ENCODE data around the gene AOPEP. TPM values are rescaled to one million over a fixed set of nuclear protein-coding genes. Genes with fewer than 3 reads are reported as not detected.
"Not testable (repeated sequence)": the region's sequence is repeated elsewhere in the genome, so short reads cannot be mapped to it uniquely, and the experiment has no call there.

Gene AOPEP
- total RNA-seq, 1 experiment from 2014 or later: 79.5 TPM

DNA sequence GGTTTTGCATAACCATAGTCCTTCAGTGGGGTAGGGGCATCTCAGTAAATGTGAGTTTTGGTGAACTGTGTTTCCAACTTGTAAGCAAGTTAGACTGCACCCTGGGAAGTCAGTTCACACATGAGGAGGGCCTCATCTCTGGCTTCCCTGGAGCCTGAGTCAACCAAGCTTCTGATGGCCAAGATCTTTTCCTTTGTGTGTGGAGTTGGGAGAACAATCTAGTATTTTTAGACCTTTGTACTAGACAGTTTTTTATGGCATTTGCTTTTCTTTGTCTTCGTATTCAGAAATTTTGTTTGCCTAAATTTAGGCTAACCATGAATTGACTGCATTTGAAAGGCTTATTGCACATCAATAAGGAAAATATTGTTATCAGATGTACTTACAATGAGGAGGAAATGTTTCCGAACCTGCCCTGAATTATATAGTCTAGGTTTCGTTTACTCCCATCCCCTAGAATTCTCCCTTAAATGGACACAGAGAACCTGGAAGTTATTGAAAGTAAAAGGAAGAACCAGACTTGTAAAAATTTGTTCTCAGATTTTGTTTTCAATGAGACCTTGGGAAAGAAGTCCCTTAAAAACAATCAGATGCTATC lies 204.6 kb downstream of the AOPEP start:
- Histone ChIP-seq H3K36me3 (no peaks in the 10 kb centered on the region), H3K4me1 (no peaks in the 10 kb centered on the region), H3K27me3 (no peaks in the 10 kb centered on the region), H3K4me3 (no peak overlapping the region), H3K27ac (no peak overlapping the region), H3K9me3 (replicated peaks) (no peaks in the 10 kb centered on the region)
- no peak for DNase-seq

DNA sequence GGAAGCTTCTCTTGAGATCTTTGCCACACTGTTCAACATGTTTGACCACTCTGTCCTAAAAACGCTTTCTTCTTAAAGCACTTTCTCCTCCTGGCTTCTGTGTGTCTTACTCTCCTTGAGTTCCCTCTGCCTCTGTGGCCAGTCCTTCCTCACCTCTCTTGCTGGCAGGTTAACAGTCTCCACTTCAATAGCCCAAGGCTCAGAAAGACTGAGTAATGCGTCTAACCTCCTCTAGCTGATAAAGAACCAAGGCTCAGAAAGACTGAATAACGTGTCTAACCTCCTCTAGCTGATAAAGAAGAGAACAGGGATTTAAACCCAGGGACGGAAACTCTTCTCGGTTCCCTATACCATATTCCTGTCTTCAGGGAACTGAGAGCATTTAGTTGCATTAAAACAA lies 205.2 kb downstream of the AOPEP start:
- Histone ChIP-seq H3K4me1 (no peaks in the 10 kb centered on the region), H3K27me3 (no peaks in the 10 kb centered on the region), H3K27ac (no peak overlapping the region), H3K9me3 (replicated peaks) (no peaks in the 10 kb centered on the region), H3K4me3 (no peak overlapping the region), H3K36me3 (no peaks in the 10 kb centered on the region)
- no peak for DNase-seq

DNA sequence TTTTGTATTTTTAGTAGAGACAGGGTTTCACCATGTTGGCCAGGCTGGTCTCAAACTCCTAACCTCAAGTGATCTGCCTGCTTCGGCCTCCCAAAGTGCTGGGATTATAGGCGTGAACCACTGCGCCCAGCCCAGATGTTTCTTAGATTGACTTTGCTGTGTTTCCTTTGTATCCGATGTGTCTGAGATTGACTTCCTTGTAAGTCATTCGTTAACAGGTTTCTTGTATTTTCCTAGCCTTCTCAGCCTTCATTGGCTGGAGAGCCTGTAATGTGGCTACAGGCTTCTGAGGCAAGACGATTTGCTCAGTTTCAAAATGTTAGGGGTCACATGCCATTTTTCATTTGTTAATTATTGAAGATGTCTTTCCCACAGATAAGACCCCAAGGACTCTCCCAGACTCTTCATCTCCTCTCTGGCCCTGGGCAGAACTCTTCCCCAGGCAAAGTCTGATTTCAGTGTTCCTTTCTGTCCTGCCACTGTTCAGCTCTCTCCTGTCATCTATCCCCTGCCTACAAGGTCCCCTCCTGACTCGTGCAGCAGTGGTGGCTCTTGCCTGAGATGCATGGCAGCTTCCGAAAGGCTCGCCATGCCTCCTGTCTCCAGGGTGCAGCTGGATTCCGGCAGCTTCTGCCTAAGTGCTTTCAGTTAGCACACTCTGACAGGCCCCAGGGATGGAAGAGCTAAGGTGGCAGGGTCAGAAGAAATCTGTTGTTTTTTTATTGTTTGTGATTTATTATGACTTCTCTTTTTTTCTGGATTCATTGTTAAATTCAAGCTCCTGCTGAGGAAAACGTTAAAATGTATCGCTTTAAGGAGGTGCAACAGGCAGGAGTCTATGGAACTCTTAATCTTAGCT lies 206.4 kb downstream of the AOPEP start:
- H3K4me1 ChIP-seq: peaks cover 8% of the 10 kb centered on the region
- no peaks in the 10 kb centered on the region for H3K27me3 ChIP-seq
- no peak overlapping the region for H3K4me3 ChIP-seq
- no peak for DNase-seq
- no peaks in the 10 kb centered on the region for H3K36me3 ChIP-seq
- H3K9me3 ChIP-seq (replicated peaks): no peaks in the 10 kb centered on the region
- H3K27ac ChIP-seq: no peak overlapping the region

DNA sequence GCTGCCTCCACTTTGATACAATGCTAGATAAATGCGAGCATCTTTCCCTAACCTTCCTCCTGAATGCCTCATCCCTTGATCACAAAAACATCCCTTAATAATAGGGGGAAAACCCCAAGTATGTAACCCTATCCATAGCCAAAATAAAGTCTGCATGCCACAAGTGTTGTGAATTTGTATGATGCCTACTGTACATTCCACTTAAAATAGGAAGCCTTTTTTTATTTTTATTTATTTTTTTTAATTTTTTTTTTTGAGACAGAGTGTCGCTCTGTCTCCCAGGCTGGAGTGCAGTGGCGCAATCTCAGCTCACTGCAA lies 207.0 kb downstream of the AOPEP start:
- Histone ChIP-seq H3K36me3 (no peaks in the 10 kb centered on the region), H3K27ac (no peak overlapping the region), H3K4me1 (peaks cover 12% of the 10 kb centered on the region), H3K9me3 (replicated peaks) (no peaks in the 10 kb centered on the region), H3K4me3 (no peak overlapping the region), H3K27me3 (no peaks in the 10 kb centered on the region)
- no peak for DNase-seq

DNA sequence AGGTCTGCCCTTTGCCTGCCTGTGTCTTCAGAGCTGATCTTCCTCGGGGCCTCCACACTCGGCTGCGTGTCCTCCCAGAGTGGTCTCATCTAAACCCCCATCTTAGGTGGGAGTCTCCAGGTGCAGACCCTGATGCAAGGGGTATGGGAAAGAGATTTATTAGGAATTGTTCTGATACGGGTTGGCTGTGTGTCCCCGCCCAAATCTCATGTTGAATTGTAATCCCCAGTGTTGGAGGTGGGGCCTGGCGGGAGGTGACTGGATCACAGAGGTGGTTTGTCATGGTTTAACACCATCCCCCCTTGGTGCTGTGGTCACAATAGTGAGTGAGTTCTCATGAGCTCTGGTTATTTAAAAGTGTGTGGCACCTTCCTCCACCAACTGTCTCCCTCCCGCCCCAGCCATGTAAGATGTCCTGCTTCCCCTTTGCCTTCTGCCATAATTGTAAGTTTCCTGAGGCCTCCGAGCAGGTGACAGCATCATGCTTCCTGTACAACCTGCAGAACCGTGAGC lies 208.4 kb downstream of the AOPEP start:
- Histone ChIP-seq H3K4me3 (no peak overlapping the region), H3K9me3 (replicated peaks) (no peaks in the 10 kb centered on the region), H3K4me1 (peaks cover 12% of the 10 kb centered on the region), H3K27me3 (no peaks in the 10 kb centered on the region), H3K36me3 (no peaks in the 10 kb centered on the region), H3K27ac (no peak overlapping the region)
- no peak for DNase-seq

DNA sequence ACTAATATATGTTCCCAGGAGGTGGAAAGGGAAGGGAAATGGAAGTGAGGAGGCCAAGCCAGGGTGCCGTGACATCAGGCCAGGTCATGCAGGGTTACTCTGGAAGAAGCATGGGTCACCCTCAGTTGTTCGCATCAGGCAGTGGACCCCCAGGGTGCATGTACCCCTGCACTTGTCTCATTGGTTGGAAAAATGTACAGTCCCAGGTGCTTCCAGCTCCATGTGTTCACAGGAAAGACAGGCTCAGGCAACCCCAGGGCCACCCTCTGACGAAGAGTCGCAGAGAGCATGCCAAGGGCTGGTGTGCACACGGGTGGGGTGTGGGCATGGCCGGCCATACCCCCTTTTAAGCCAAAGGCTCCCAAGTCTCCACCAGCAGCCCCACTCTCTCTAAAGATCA lies 208.9 kb downstream of the AOPEP start:
- Histone ChIP-seq H3K27ac (no peak overlapping the region), H3K36me3 (no peaks in the 10 kb centered on the region), H3K27me3 (no peaks in the 10 kb centered on the region), H3K4me3 (no peak overlapping the region), H3K4me1 (peaks cover 12% of the 10 kb centered on the region), H3K9me3 (replicated peaks) (no peaks in the 10 kb centered on the region)
- DNase-seq: no peak

DNA sequence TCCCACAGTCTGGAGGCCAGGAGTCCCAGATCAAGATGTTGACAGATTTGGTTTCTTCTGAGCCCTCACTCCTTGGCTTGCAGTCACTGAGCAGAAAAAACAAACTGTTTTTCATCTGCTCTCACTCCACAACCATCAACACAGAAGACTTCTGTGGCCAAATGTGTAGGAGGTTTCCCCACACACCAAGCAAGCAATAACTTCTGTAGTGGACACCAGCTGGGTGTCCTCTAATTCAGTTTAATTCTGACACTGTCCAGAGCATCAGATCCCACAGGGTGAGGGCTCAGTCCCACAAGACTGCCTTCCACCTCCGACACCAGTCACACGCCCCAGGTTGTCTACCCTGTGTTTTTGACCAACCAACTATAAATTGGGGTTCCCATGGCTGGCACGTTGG lies 209.9 kb downstream of the AOPEP start:
- no peak overlapping the region for H3K27ac ChIP-seq

DNA sequence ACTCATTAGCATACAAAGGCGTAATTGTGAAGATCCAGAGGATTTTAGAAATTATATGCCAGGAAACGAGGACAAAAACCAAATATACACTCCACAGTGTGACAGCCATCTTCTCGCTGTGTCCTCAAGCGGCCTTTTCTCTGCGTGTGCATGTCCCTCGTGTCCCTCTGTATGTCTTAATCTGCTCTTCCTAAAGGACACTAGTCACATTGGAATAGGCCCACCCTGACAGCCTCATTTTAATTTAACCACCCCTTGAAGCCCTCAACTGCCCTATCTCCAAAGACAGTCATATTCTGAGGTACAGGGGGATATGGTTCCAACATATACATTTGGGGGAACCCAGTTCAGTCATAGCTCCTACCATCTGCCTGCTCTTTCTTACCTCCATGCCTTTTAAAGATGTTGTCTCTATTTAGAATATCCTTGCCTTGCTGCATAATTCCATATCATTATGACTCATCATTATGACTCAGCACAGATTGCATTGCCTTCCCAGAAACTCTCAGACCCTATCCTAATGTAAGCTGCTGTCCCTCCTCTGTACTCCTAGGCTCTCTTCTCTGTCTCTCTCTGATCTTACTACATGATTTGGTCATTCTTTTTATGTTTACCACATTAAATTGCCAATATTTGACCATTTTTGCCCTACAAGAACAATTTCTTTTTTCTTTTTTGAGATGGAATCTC lies 210.9 kb downstream of the AOPEP start:
- H3K4me1 ChIP-seq: peaks cover 12% of the 10 kb centered on the region
- no peaks in the 10 kb centered on the region for H3K36me3 ChIP-seq
- peak overlapping the region; percentile 26 for H3K27ac ChIP-seq
- H3K4me3 ChIP-seq: no peak overlapping the region
- H3K9me3 ChIP-seq (replicated peaks): no peaks in the 10 kb centered on the region
- no peaks in the 10 kb centered on the region for H3K27me3 ChIP-seq
- peak in 1 of 2 experiments; percentile 60 for DNase-seq

More for the DNA sequence above, 209.9 kb downstream of the AOPEP start:
- H3K9me3 ChIP-seq (replicated peaks): no peaks in the 10 kb centered on the region
- H3K36me3 ChIP-seq: no peaks in the 10 kb centered on the region
- no peak overlapping the region for H3K4me3 ChIP-seq
- peaks cover 12% of the 10 kb centered on the region for H3K4me1 ChIP-seq
- no peak for DNase-seq
- no peaks in the 10 kb centered on the region for H3K27me3 ChIP-seq

DNA sequence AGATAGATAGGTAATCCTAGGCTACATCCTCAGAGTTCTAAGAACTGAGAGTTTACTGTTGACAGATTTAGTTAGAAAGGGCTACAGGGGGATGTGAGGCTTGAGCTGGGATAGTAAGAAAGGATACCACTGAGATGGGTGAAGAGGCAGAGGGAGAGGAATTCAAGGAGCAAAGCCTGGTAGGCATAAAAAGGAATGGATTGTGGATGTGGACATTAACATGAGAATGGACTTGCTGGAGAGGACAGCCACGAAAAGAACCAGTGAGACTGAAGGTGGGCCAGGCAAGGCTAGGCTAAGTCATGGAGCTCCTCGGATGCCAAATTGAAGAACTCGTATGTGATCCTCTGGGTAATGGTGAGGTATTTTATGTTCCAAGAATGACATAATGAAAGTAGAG lies 211.9 kb downstream of the AOPEP start:
- Histone ChIP-seq H3K36me3 (no peaks in the 10 kb centered on the region), H3K27me3 (no peaks in the 10 kb centered on the region), H3K4me1 (peaks cover 12% of the 10 kb centered on the region), H3K9me3 (replicated peaks) (no peaks in the 10 kb centered on the region), H3K27ac (no peak overlapping the region), H3K4me3 (no peak overlapping the region)
- DNase-seq: no peak

DNA sequence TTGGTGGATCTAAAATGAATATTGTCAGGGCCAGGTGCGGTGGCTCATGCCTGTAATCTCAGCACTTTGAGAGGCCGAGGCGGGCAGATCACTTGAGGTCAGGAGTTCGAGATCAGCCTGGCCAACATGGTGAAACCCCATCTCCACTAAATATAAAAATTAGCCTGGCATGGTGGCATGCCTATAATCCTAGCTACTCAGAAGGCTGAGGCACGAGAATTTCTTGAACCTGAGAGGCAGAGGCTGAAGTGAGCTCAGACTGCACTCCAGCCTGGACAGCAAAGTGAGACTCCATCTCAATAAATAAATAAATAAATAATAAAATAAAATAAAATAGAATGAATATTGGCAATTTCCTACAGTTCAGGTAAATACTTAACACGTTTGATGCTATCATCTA lies 213.8 kb downstream of the AOPEP start:
- H3K4me3 ChIP-seq; H3K36me3 ChIP-seq; H3K9me3 ChIP-seq (replicated peaks); H3K27me3 ChIP-seq; H3K27ac ChIP-seq; DNase-seq: not testable (repeated sequence)
- H3K4me1 ChIP-seq: peaks cover 13% of the 10 kb centered on the region

DNA sequence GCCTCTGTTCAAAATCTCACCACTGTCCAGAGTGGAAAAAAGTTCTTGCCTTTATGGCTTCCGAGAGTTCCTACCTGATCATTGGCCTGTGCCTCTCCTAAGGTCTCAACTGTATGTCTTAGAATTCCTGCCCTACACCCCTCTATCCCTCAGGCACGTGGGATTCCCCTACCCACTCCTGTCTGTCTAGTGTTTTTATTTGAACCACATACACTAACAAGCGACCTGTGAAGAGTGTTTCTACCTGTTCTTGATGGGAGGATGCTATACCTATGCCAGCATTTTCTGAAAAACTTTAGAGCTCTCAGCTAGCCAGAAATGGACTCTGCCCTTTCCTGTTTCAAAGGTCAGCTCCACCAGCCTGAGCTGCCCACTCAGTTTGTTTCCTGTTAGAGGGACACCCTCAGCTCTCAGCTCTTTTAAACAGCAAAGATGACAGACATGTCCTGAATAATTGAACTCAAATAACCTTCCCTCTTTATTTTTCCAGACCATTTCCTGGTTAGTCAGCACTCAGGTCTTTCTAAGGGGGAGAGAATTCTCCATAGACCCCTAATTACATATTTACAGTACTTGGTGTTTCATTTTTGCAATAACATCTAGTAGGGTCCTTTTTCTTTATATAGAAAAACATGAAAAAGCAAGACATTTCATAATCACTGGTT lies 214.8 kb downstream of the AOPEP start:
- Histone ChIP-seq H3K4me3 (no peak overlapping the region), H3K27me3 (no peaks in the 10 kb centered on the region), H3K9me3 (replicated peaks) (peaks cover 4% of the 10 kb centered on the region; the same call in 1 of the 2 replicates), H3K36me3 (no peaks in the 10 kb centered on the region), H3K4me1 (peaks cover 22% of the 10 kb centered on the region), H3K27ac (no peak overlapping the region)
- DNase-seq: no peak

DNA sequence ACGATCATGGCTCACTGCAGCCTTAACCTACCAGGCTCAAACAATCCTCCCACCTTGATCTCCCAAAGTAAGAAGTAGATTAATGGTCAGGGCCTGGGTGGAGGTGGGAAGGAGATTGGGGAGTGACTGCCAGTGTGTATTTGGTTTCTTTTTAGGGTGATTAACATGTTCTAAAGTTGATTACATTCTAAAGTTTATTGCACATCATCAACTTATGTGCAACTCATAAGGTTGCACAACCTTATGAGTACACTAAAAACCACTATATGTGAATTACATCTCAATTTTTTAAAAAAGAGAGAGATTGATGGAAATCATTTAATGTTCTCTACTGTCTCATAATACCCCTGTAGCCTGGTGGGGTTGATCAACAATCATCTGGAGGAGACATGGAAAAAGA lies 218.1 kb downstream of the AOPEP start:
- H3K27ac ChIP-seq: no peak overlapping the region
- DNase-seq: no peak

DNA sequence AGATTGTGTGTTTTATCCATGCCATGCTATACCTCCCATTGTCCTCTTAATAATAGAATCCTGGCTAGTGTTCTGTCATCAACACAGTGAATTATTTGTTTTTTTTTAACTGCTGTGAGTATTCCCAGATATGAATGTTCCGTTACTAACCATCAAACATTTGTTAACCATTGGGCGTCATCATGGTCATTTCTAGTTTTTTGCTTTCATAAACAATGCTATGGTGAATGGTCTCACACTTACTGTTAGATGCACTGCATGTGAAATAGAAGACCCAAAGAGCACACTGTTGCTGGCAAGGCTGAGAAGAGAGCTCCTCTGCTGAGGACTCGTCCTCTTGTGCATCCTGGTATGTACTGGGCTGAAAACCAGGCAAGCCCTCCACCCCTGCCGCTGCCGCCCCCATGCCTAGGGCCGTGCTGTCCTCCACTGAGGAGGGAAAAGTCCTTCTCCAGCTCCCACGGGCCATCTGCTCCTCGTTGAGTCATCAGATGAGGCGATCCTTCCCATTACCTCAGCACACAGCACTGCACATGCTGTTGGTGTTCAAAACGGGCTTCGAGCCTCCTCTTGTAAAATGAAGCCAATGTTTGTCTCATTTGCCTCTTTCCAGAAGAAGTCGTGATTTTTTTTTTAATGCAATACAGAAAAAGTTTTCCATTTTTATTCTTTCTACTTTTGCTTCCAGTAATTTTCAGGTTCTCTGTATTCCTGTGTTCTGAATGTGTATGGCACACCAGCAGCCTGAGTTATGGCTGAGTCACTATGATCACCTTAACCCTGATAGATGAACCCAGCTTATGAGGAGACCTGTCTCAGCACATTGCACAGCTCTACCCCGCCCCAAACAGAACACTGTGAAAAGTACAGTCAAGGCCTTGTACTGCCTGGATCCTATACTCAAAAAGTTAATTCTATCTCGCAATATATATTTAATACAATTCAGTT lies 219.0 kb downstream of the AOPEP start:
- H3K27me3 ChIP-seq: no peaks in the 10 kb centered on the region
- peak overlapping the region; percentile 13; the same call in 1 of the 2 replicates for H3K27ac ChIP-seq
- no peak overlapping the region for H3K4me3 ChIP-seq
- no peaks in the 10 kb centered on the region for H3K36me3 ChIP-seq
- peaks cover 17% of the 10 kb centered on the region for H3K4me1 ChIP-seq
- peak; percentile 61 to 62 for DNase-seq
- H3K9me3 ChIP-seq (replicated peaks): peaks cover 4% of the 10 kb centered on the region; the same call in 1 of the 2 replicates

More for the DNA sequence above, 218.1 kb downstream of the AOPEP start:
- H3K27me3 ChIP-seq: no peaks in the 10 kb centered on the region
- peaks cover 11% of the 10 kb centered on the region; the same call in 1 of the 2 replicates for H3K4me1 ChIP-seq
- peaks cover 4% of the 10 kb centered on the region; the same call in 1 of the 2 replicates for H3K9me3 ChIP-seq (replicated peaks)
- H3K36me3 ChIP-seq: no peaks in the 10 kb centered on the region
- no peak overlapping the region for H3K4me3 ChIP-seq

DNA sequence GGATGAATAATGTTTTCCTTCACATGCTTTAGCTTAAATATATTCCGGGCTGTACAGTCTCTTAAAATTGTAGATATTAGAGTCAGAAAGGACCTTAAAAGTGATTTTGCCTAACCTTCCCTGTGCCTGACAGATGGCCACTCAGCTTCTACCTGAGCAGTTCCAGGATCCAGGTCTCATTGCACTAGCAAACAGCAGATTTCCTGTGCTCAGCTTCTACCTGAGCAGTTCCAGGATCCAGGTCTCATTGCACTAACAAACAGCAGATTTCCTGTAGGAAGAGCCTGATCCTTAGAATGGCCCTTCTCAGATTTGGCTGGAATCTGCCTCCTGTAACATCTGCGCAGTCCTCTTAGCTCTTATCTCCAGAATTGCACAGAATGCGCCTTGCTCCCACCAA lies 219.8 kb downstream of the AOPEP start:
- Histone ChIP-seq H3K27ac (no peak overlapping the region), H3K4me1 (peaks cover 24% of the 10 kb centered on the region), H3K4me3 (no peak overlapping the region), H3K27me3 (no peaks in the 10 kb centered on the region), H3K9me3 (replicated peaks) (peaks cover 4% of the 10 kb centered on the region; the same call in 1 of the 2 replicates), H3K36me3 (no peaks in the 10 kb centered on the region)
- no peak for DNase-seq

Measured in SJCRH30 (cell line).